K562 (cell line): ENCODE data around the gene FBXO9. TPM values are rescaled to one million over a fixed set of nuclear protein-coding genes. Genes with fewer than 3 reads are reported as not detected.
A peak's percentile ranks its signal among the peaks of the same experiment; 100 is the strongest.

Experiments
- CLOCK ChIP-seq: fragments of 250-450 bp; sonication (Bioruptor Pico); IDR thresholded peaks from 2 replicates; pipeline ENCODE4 v1.4.0; 2020; ENCODE audit warnings: mild to moderate bottlenecking, moderate library complexity, borderline replicate concordance
- ELK1 ChIP-seq: sonication (generic); formaldehyde crosslinking; IDR thresholded peaks from 2 replicates; pipeline ENCODE4 v1.8.1; 2022; ENCODE audit warnings: missing genetic modification reagents
- HES1 ChIP-seq: fragments of 450-650 bp; IDR thresholded peaks from 2 replicates; pipeline ENCODE4 v1.6.1; 2016; ENCODE audit warnings: low read depth, mild to moderate bottlenecking, moderate library complexity
- HMBOX1 ChIP-seq: sonication (generic); IDR thresholded peaks from 2 replicates; pipeline ENCODE4 v1.6.1; 2016
- HNRNPLL ChIP-seq: fragments of 200-400 bp; formaldehyde crosslinking; IDR thresholded peaks from 2 replicates; pipeline ENCODE4 v1.6.1; 2017; ENCODE audit warnings: low read length, low read depth, mild to moderate bottlenecking; ENCODE audit not compliant: poor library complexity, severe bottlenecking
- MAFG ChIP-seq: fragments of 450-650 bp; conservative IDR thresholded peaks from 2 replicates; pipeline ENCODE4 v1.6.1; 2016; ENCODE audit warnings: missing genetic modification characterization, missing compliant biosample characterization
- MBD2 ChIP-seq: sonication (generic); IDR thresholded peaks from 2 replicates; pipeline ENCODE4 v1.6.1; 2016; ENCODE audit warnings: low read depth, borderline replicate concordance
- MEIS2 ChIP-seq: fragments of 450-650 bp; IDR thresholded peaks from 2 replicates; pipeline ENCODE4 v1.6.1; 2014; ENCODE audit warnings: mild to moderate bottlenecking; ENCODE audit not compliant: partially characterized antibody
- NCOR1 ChIP-seq: fragments of 450-650 bp; IDR thresholded peaks from 2 replicates; pipeline ENCODE4 v1.6.1; 2016; ENCODE audit warnings: mild to moderate bottlenecking, moderate library complexity
- NFXL1 ChIP-seq: fragments of 450-650 bp; formaldehyde crosslinking; IDR thresholded peaks from 2 replicates; pipeline ENCODE4 v1.4.0; 2021; ENCODE audit warnings: mild to moderate bottlenecking
- NR3C1 ChIP-seq: sonication (generic); formaldehyde crosslinking; IDR thresholded peaks from 2 replicates; pipeline ENCODE4 v1.8.1; 2022; ENCODE audit warnings: missing genetic modification reagents
- PRMT5 ChIP-seq: sonication (generic); formaldehyde crosslinking; IDR thresholded peaks from 2 replicates; pipeline ENCODE4 v1.5.0; 2020; ENCODE audit warnings: missing genetic modification reagents
- SAP30 ChIP-seq: fragments of 200-600 bp; sonication (generic); IDR thresholded peaks from 2 replicates; pipeline ENCODE4 v1.6.1; 2012; ENCODE audit warnings: borderline replicate concordance, low read depth, mild to moderate bottlenecking, moderate library complexity, low read length, control low read depth, inconsistent platforms; ENCODE audit not compliant: insufficient read depth, poor library complexity, severe bottlenecking
- SETDB1 ChIP-seq: IDR thresholded peaks from one replicate; pipeline ENCODE4 v1.6.1; 2012; ENCODE audit warnings: low read length, control low read depth, inconsistent platforms
- SOX6 ChIP-seq: fragments of 450-650 bp; IDR thresholded peaks from 2 replicates; pipeline ENCODE4 v1.6.1; 2014; ENCODE audit warnings: mild to moderate bottlenecking
- STAT5B ChIP-seq: fragments of 250-450 bp; sonication (Bioruptor Pico); IDR thresholded peaks from 2 replicates; pipeline ENCODE4 v1.8.0; 2021; ENCODE audit warnings: mild to moderate bottlenecking, inconsistent platforms
- TCFL5 ChIP-seq: fragments of 250-450 bp; sonication (Bioruptor Pico); conservative IDR thresholded peaks from 2 replicates; pipeline ENCODE4 v1.6.1; 2021; ENCODE audit warnings: mild to moderate bottlenecking, moderate library complexity, matching md5 sums
- ZMIZ1 ChIP-seq, 2 experiments: fragments of 150-350 bp in 1 of 2; IDR thresholded peaks; 2 replicates each; pipeline ENCODE4 v1.6.1; 2012 to 2016; ENCODE audit warnings: low read depth in 2 of 2, low read length in 2 of 2, mild to moderate bottlenecking in 1 of 2, moderate library complexity in 1 of 2
- ZNF23 ChIP-seq: fragments of 250-450 bp; sonication (Bioruptor Pico); IDR thresholded peaks from 2 replicates; pipeline ENCODE4 v1.4.0; 2020; ENCODE audit warnings: mild to moderate bottlenecking
- ZNF766 ChIP-seq: fragments of 200-800 bp; sonication (Bioruptor generic); conservative IDR thresholded peaks from 2 replicates; pipeline ENCODE4 v1.6.1; 2016; ENCODE audit warnings: missing genetic modification characterization, missing compliant biosample characterization
- ZNF785 ChIP-seq: fragments of 250-450 bp; sonication (Bioruptor Pico); IDR thresholded peaks from 2 replicates; pipeline ENCODE4 v1.4.0; 2020; ENCODE audit warnings: mild to moderate bottlenecking
- polyA plus RNA-seq, 8 experiments: library from polyadenylated mRNA; depleted of rRNA in 4 of 8; stranded (reverse) in 5 of 8; unstranded in 3 of 8; fragments of >200 nt; fragmentation: Nextera tagmentation in 2 of 8; fragmentation: Illumina TruSeq in 1 of 8; extraction: Ambion mirVana in 2 of 8; extraction: Trizol in 1 of 8; gene quantifications; 2 replicates each; pipeline versions ENCODE4 v1.2.1 to v1.2.3, GENCODE V29; 2011 to 2014; ENCODE audit warnings: inconsistent platforms in 1 of 8, missing spikeins in 1 of 8
- total RNA-seq, 7 experiments: library from RNA; depleted of rRNA in 6 of 7; stranded (reverse); fragments of >200 nt in 6 of 7; fragmentation: Illumina TruSeq in 2 of 7; extraction: Trizol in 2 of 7; gene quantifications; 2 replicates each; pipeline versions ENCODE4 v1.2.1 to v1.2.3, GENCODE V29; 2011 to 2021; ENCODE audit warnings: low replicate concordance in 1 of 7

The FBXO9 gene
- total and polyA plus RNA-seq, 9 of the 15 experiments (the other 6 are each of a cell fraction or from before 2014, with no cell fraction given), result 10.1 to 85.3 (median 51.4) TPM

- TF ChIP-seq HMBOX1, result peak; percentile 77
- TF ChIP-seq NR3C1 (CRISPR knock-in tag), result no peak
- TF ChIP-seq SOX6, result peak; percentile 77
- peak in 1 of 2 experiments; percentile 92; a peak in 2 of 4 replicates for TF ChIP-seq ZMIZ1 (IDR thresholded peaks at IDR 0.05; ENCODE audit: low read depth in 2 of 2, low read length in 2 of 2)
- TF ChIP-seq HES1, result no peak
- TF ChIP-seq SAP30, result no peak
- TF ChIP-seq TCFL5 (CRISPR knock-in tag), result no peak
- TF ChIP-seq ZNF785 (CRISPR knock-in tag), result no peak
- no peak for TF ChIP-seq NFXL1 (CRISPR knock-in tag)
- TF ChIP-seq STAT5B (CRISPR knock-in tag), result no peak
- TF ChIP-seq ZNF23, result no peak
- TF ChIP-seq MAFG (tag), result no peak
- TF ChIP-seq NCOR1, result peak; percentile 91
- TF ChIP-seq SETDB1, result no peak
- no peak for TF ChIP-seq HNRNPLL
- TF ChIP-seq ELK1 (CRISPR knock-in tag), result no peak
- 0 out of 2 replicates have a peak, but pooled peaks have one; percentile 26 for TF ChIP-seq MBD2
- TF ChIP-seq PRMT5 (CRISPR knock-in tag), result no peak
- no peak for TF ChIP-seq CLOCK (CRISPR knock-in tag)
- no peak for TF ChIP-seq ZNF766 (CRISPR knock-in tag)
- peak; percentile 98 for TF ChIP-seq MEIS2
These were observed 2.7 kb downstream of the FBXO9 start (continued) for GRCh38 chr6:53067849-53068361.
